Measurements from ENCODE around the gene KLHL40.
A peak's percentile ranks its signal among the peaks of the same experiment; 100 is the strongest.

- TF ChIP-seq CTCF (IDR thresholded peaks at IDR 0.05; ENCODE audit: low read depth, low read length) (peak; percentile 41), POLR2A (IDR thresholded peaks at IDR 0.05; ENCODE audit: extremely low read depth, insufficient read length) (no peak)
Measured at GRCh38 chr3:42660898-42661297, 24.4 kb upstream of the KLHL40 start.

Data from NB4 (cell line).